Trophoblast cell (in vitro differentiated cells and primary cell): ENCODE measurements around the gene NOPCHAP1. TPM values are rescaled to one million over a fixed set of nuclear protein-coding genes. Genes with fewer than 3 reads are reported as not detected.
A peak's percentile ranks its signal among the peaks of the same experiment; 100 is the strongest.

Experiments
- DNase-seq, 2 donors: peaks; one replicate each; pipeline ENCODE4 v3.0.0-alpha.2; 2016
- H2AFZ ChIP-seq: 2 replicates; pipeline ENCODE4 v1.6.1; 2013; ENCODE audit warnings: low read length, moderate library complexity, mild to moderate bottlenecking; ENCODE audit not compliant: insufficient read depth, poor library complexity
- H2AK5ac ChIP-seq: 2 replicates; pipeline ENCODE4 v1.6.1; 2013; ENCODE audit warnings: mild to moderate bottlenecking, low read length
- H2BK120ac ChIP-seq: 2 replicates; pipeline ENCODE4 v1.6.1; 2013; ENCODE audit warnings: low read length, mild to moderate bottlenecking, moderate library complexity; ENCODE audit not compliant: insufficient read depth, poor library complexity
- H2BK12ac ChIP-seq: 2 replicates; pipeline ENCODE4 v1.6.1; 2013; ENCODE audit warnings: mild to moderate bottlenecking, low read length, moderate library complexity
- H2BK5ac ChIP-seq: 2 replicates; pipeline ENCODE4 v1.6.1; 2013; ENCODE audit warnings: low read length, low read depth, moderate library complexity, mild to moderate bottlenecking; ENCODE audit not compliant: poor library complexity
- H3K14ac ChIP-seq: 2 replicates; pipeline ENCODE4 v1.6.1; 2013; ENCODE audit warnings: mild to moderate bottlenecking, low read length
- H3K18ac ChIP-seq: 2 replicates; pipeline ENCODE4 v1.6.1; 2013; ENCODE audit warnings: mild to moderate bottlenecking, low read length
- H3K23ac ChIP-seq: 2 replicates; pipeline ENCODE4 v1.6.1; 2013; ENCODE audit warnings: low read length
- H3K27ac ChIP-seq: 2 replicates; pipeline ENCODE4 v1.5.1; 2013; ENCODE audit warnings: low read depth, mild to moderate bottlenecking, inconsistent platforms, low read length, moderate library complexity
- H3K27me3 ChIP-seq: 2 replicates; pipeline ENCODE4 v1.6.1; 2013; ENCODE audit warnings: inconsistent platforms, mild to moderate bottlenecking, low read length, moderate library complexity; ENCODE audit not compliant: insufficient read depth
- H3K36me3 ChIP-seq, 2 experiments: 1 replicate in 1 of 2; 2 replicates in 1 of 2; pipeline ENCODE4 v1.6.1; 2013; ENCODE audit warnings: low read length in 2 of 2, mild to moderate bottlenecking in 2 of 2, moderate library complexity in 1 of 2; ENCODE audit not compliant: insufficient read depth in 2 of 2, control insufficient read depth in 1 of 2
- H3K4ac ChIP-seq: 2 replicates; pipeline ENCODE4 v1.6.1; 2013; ENCODE audit warnings: low read depth, mild to moderate bottlenecking, low read length, moderate library complexity
- H3K4me1 ChIP-seq, 2 experiments: 1 replicate in 1 of 2; 2 replicates in 1 of 2; pipeline ENCODE4 v1.6.1; 2013; ENCODE audit warnings: low read length in 2 of 2, mild to moderate bottlenecking in 2 of 2, moderate library complexity in 1 of 2; ENCODE audit not compliant: insufficient read depth in 2 of 2, control insufficient read depth in 1 of 2
- H3K4me2 ChIP-seq: 2 replicates; pipeline ENCODE4 v1.6.1; 2013; ENCODE audit warnings: inconsistent platforms, mild to moderate bottlenecking, low read length, moderate library complexity
- H3K4me3 ChIP-seq: 2 replicates; pipeline ENCODE4 v1.5.1; 2013; ENCODE audit warnings: mild to moderate bottlenecking, low read depth, low read length, inconsistent platforms
- H3K79me1 ChIP-seq: one replicate; pipeline ENCODE4 v1.6.1; 2013; ENCODE audit warnings: low read length
- H3K79me2 ChIP-seq: 2 replicates; pipeline ENCODE4 v1.6.1; 2013; ENCODE audit warnings: low read length, mild to moderate bottlenecking; ENCODE audit not compliant: control insufficient read depth, insufficient read depth, poor library complexity
- H3K9ac ChIP-seq: 2 replicates; pipeline ENCODE4 v1.6.1; 2013; ENCODE audit warnings: mild to moderate bottlenecking, low read length
- H3K9me3 ChIP-seq: 2 replicates; pipeline ENCODE4 v1.6.1; 2013; ENCODE audit warnings: low read depth, mild to moderate bottlenecking, control low read depth, inconsistent platforms, low read length; ENCODE audit not compliant: insufficient read depth
- H4K12ac ChIP-seq: 2 replicates; pipeline ENCODE4 v1.6.1; 2013; ENCODE audit warnings: low read depth, mild to moderate bottlenecking, low read length, moderate library complexity
- H4K8ac ChIP-seq: 2 replicates; pipeline ENCODE4 v1.6.1; 2013; ENCODE audit warnings: low read depth, mild to moderate bottlenecking, low read length, moderate library complexity
- H4K91ac ChIP-seq: one replicate; pipeline ENCODE4 v1.6.1; 2013; ENCODE audit warnings: low read depth, mild to moderate bottlenecking, low read length, moderate library complexity
- WGBS: extraction: QIAGEN DNeasy Blood & Tissue Kit; methylation state at CpG from one replicate; pipeline ENCODE4 v1.1.7; 2013; ENCODE audit warnings: missing lambda C conversion rate; ENCODE audit not compliant: insufficient read length, insufficient coverage; ENCODE audit errors: extremely low coverage; 5-methylcytosine and 5-hydroxymethylcytosine counted together
- polyA plus RNA-seq: library from polyadenylated mRNA; stranded (reverse); fragments of 200-250 nt; gene quantifications from 2 replicates; pipeline ENCODE4 v1.2.3, GENCODE V29; 2013

NOPCHAP1 gene
- polyA plus RNA-seq = 25.3 and 26.0 TPM in 2 replicates

GRCh38 chr12:104986022-104986941 lies at the start of gene NOPCHAP1:
Gene NOPCHAP1 (plus strand): TSS chr12:104986316. CDS start chr12:104986353, 37 bp downstream.
- Histone ChIP-seq H3K23ac (no peak within 1 kb of the TSS), H2BK12ac (peak within 1 kb of the TSS; percentile 23), H3K4me2 (peak within 1 kb of the TSS; percentile 94), H3K27me3 (no peaks in the 10 kb centered on the region), H3K18ac (peak within 1 kb of the TSS; percentile 88), H2AK5ac (no peak within 1 kb of the TSS), H3K4ac (peak within 1 kb of the TSS; percentile 47), H2BK120ac (peak within 1 kb of the TSS; percentile 94), H2BK5ac (peak within 1 kb of the TSS; percentile 87), H3K14ac (peak within 1 kb of the TSS; percentile 92), H4K91ac (peak within 1 kb of the TSS; percentile 83), H4K8ac (peak within 1 kb of the TSS; percentile 93), H4K12ac (peak within 1 kb of the TSS; percentile 86), H2AFZ (peak within 1 kb of the TSS; percentile 99), H3K9ac (peak within 1 kb of the TSS; percentile 95), H3K4me3 (peak within 1 kb of the TSS; percentile 93), H3K27ac (peak within 1 kb of the TSS; percentile 80), H3K4me1 (peaks cover 3 to 4% of the 10 kb centered on the region in 2 experiments), H3K36me3 (peaks cover 0 to 3% of the 10 kb centered on the region in 2 experiments), H3K79me1 (peaks cover 6% of the 10 kb centered on the region), H3K9me3 (no peaks in the 10 kb centered on the region), H3K79me2 (peaks cover 5% of the 10 kb centered on the region)
- WGBS = no CpG with 5 or more reads among the region's 59 CpGs
- peak; percentile 87 to 89 for DNase-seq

GRCh38 chr12:104938371-104938770 lies 47.7 kb upstream of the NOPCHAP1 start:
- WGBS = no CpG with 5 or more reads among the region's 3 CpGs
- no peak overlapping the region for H3K4me3 ChIP-seq
- no peak overlapping the region for H3K14ac ChIP-seq
- H3K4ac ChIP-seq = no peak overlapping the region
- no peaks in the 10 kb centered on the region for H3K79me1 ChIP-seq
- no peak overlapping the region for H2BK120ac ChIP-seq
- H2BK12ac ChIP-seq = no peak overlapping the region
- no peak overlapping the region for H2AK5ac ChIP-seq
- H3K4me1 ChIP-seq = no peaks in the 10 kb centered on the region
- H2BK5ac ChIP-seq = no peak overlapping the region
- no peak overlapping the region for H4K91ac ChIP-seq
- no peaks in the 10 kb centered on the region for H3K9me3 ChIP-seq
- no peak overlapping the region for H3K9ac ChIP-seq
- no peaks in the 10 kb centered on the region for H3K27me3 ChIP-seq
- no peaks in the 10 kb centered on the region for H3K36me3 ChIP-seq
- no peaks in the 10 kb centered on the region for H3K79me2 ChIP-seq
- no peak overlapping the region for H4K12ac ChIP-seq
- H3K4me2 ChIP-seq = no peak overlapping the region
- no peak overlapping the region for H4K8ac ChIP-seq
- H3K23ac ChIP-seq = no peak overlapping the region
- peak; percentile 25 to 63 for DNase-seq
- H3K27ac ChIP-seq = no peak overlapping the region
- no peak overlapping the region for H2AFZ ChIP-seq
- H3K18ac ChIP-seq = no peak overlapping the region

GRCh38 chr12:104939089-104939488 lies 47.0 kb upstream of the NOPCHAP1 start:
- H2AFZ ChIP-seq = no peak overlapping the region
- H3K4ac ChIP-seq = no peak overlapping the region
- H3K36me3 ChIP-seq = no peaks in the 10 kb centered on the region
- H3K9ac ChIP-seq = no peak overlapping the region
- no peak overlapping the region for H3K27ac ChIP-seq
- H3K27me3 ChIP-seq = no peaks in the 10 kb centered on the region
- H3K4me1 ChIP-seq = no peaks in the 10 kb centered on the region
- no CpG with 5 or more reads among the region's 2 CpGs for WGBS
- no peak overlapping the region for H2BK120ac ChIP-seq
- DNase-seq = no peak
- no peak overlapping the region for H4K8ac ChIP-seq
- H3K79me2 ChIP-seq = no peaks in the 10 kb centered on the region
- H2BK12ac ChIP-seq = no peak overlapping the region
- H4K91ac ChIP-seq = no peak overlapping the region
- H2AK5ac ChIP-seq = no peak overlapping the region
- H2BK5ac ChIP-seq = no peak overlapping the region
- H3K4me2 ChIP-seq = no peak overlapping the region
- H3K23ac ChIP-seq = no peak overlapping the region
- H4K12ac ChIP-seq = no peak overlapping the region
- H3K79me1 ChIP-seq = no peaks in the 10 kb centered on the region
- H3K14ac ChIP-seq = no peak overlapping the region
- H3K4me3 ChIP-seq = no peak overlapping the region
- H3K18ac ChIP-seq = no peak overlapping the region
- H3K9me3 ChIP-seq = peaks cover under 1% of the 10 kb centered on the region

GRCh38 chr12:104941454-104941853 lies 44.7 kb upstream of the NOPCHAP1 start:
- no peak overlapping the region for H3K4me3 ChIP-seq
- H3K27ac ChIP-seq = no peak overlapping the region
- H3K14ac ChIP-seq = no peak overlapping the region
- no peak overlapping the region for H3K23ac ChIP-seq
- no peaks in the 10 kb centered on the region for H3K36me3 ChIP-seq
- WGBS = no CpG with 5 or more reads among the region's 3 CpGs
- no peak overlapping the region for H2AFZ ChIP-seq
- no peak overlapping the region for H2AK5ac ChIP-seq
- no peak overlapping the region for H4K12ac ChIP-seq
- no peaks in the 10 kb centered on the region for H3K27me3 ChIP-seq
- no peak overlapping the region for H4K91ac ChIP-seq
- no peak overlapping the region for H3K4me2 ChIP-seq
- no peak overlapping the region for H3K18ac ChIP-seq
- no peak overlapping the region for H2BK5ac ChIP-seq
- no peak overlapping the region for H4K8ac ChIP-seq
- no peak overlapping the region for H3K9ac ChIP-seq
- no peaks in the 10 kb centered on the region for H3K79me2 ChIP-seq
- no peaks in the 10 kb centered on the region for H3K4me1 ChIP-seq
- no peak overlapping the region for H3K4ac ChIP-seq
- H2BK120ac ChIP-seq = no peak overlapping the region
- H3K9me3 ChIP-seq = peaks cover 2% of the 10 kb centered on the region
- DNase-seq = no peak
- H3K79me1 ChIP-seq = no peaks in the 10 kb centered on the region
- no peak overlapping the region for H2BK12ac ChIP-seq
